Measurements from ENCODE around the gene KLHDC3. TPM values are rescaled to one million over a fixed set of nuclear protein-coding genes. Genes with fewer than 3 reads are reported as not detected.

KLHDC3 gene
- total and polyA plus RNA-seq, 2 of the 13 experiments (the other 11 are each of a cell fraction or from before 2014, with no cell fraction given), result 78.3 to 91.5 TPM

- TF ChIP-seq ZNF263 (CRISPR knock-in tag; IDR thresholded peaks at IDR 0.05) (no peak), KDM4B (CRISPR knock-in tag; IDR thresholded peaks at IDR 0.05) (peak; percentile 27; the same call in 1 of the 2 replicates), SETDB1 (CRISPR knock-in tag; IDR thresholded peaks at IDR 0.05; ENCODE audit: borderline replicate concordance) (no peak), KDM6A (CRISPR knock-in tag; IDR thresholded peaks at IDR 0.05; ENCODE audit: low read depth) (no peak), ZNF577 (CRISPR knock-in tag; IDR thresholded peaks at IDR 0.05; ENCODE audit: borderline replicate concordance, low read depth) (no peak), CHCHD3 (CRISPR knock-in tag; IDR thresholded peaks at IDR 0.05) (no peak), ZNF549 (CRISPR knock-in tag; IDR thresholded peaks at IDR 0.05) (no peak), TBP (CRISPR knock-in tag; IDR thresholded peaks at IDR 0.05) (no peak), DBP (CRISPR knock-in tag; IDR thresholded peaks at IDR 0.05; ENCODE audit: not compliant biosample characterization) (no peak), FOXJ3 (CRISPR knock-in tag; IDR thresholded peaks at IDR 0.05; ENCODE audit: borderline replicate concordance) (no peak), NCOR1 (IDR thresholded peaks at IDR 0.05; ENCODE audit: borderline replicate concordance, low read length) (peak; percentile 83; the same call in 1 of the 2 replicates), ZFP1 (CRISPR knock-in tag; IDR thresholded peaks at IDR 0.05) (0 out of 2 replicates have a peak, but pooled peaks have one; percentile 14), SMYD3 (CRISPR knock-in tag; IDR thresholded peaks at IDR 0.05) (0 out of 2 replicates have a peak, but pooled peaks have one; percentile 28), HOXA9 (CRISPR knock-in tag; IDR thresholded peaks at IDR 0.05; ENCODE audit: borderline replicate concordance) (no peak), ZNF670 (CRISPR knock-in tag; IDR thresholded peaks at IDR 0.05; ENCODE audit: borderline replicate concordance) (peak; percentile 86; the same call in 1 of the 2 replicates), ZNF34 (CRISPR knock-in tag; IDR thresholded peaks at IDR 0.05; ENCODE audit: borderline replicate concordance) (peak; percentile 90), RCOR2 (CRISPR knock-in tag; IDR thresholded peaks at IDR 0.05) (no peak; the same call in 1 of the 2 replicates), ZNF20 (CRISPR knock-in tag; IDR thresholded peaks at IDR 0.05) (no peak), PREB (CRISPR knock-in tag; IDR thresholded peaks at IDR 0.05) (no peak), STAT5B (CRISPR knock-in tag; IDR thresholded peaks at IDR 0.05) (no peak), GRHL1 (CRISPR knock-in tag; conservative IDR thresholded peaks at IDR 0.05) (no peak)
- TF ChIP-seq, protein P1, sequence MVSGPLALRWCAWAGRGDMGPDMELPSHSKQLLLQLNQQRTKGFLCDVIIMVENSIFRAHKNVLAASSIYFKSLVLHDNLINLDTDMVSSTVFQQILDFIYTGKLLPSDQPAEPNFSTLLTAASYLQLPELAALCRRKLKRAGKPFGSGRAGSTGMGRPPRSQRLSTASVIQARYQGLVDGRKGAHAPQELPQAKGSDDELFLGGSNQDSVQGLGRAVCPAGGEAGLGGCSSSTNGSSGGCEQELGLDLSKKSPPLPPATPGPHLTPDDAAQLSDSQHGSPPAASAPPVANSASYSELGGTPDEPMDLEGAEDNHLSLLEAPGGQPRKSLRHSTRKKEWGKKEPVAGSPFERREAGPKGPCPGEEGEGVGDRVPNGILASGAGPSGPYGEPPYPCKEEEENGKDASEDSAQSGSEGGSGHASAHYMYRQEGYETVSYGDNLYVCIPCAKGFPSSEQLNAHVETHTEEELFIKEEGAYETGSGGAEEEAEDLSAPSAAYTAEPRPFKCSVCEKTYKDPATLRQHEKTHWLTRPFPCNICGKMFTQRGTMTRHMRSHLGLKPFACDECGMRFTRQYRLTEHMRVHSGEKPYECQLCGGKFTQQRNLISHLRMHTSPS (CRISPR knock-in tag; IDR thresholded peaks at IDR 0.05; ENCODE audit: low read depth), result no peak
- TF ChIP-seq, protein P2, sequence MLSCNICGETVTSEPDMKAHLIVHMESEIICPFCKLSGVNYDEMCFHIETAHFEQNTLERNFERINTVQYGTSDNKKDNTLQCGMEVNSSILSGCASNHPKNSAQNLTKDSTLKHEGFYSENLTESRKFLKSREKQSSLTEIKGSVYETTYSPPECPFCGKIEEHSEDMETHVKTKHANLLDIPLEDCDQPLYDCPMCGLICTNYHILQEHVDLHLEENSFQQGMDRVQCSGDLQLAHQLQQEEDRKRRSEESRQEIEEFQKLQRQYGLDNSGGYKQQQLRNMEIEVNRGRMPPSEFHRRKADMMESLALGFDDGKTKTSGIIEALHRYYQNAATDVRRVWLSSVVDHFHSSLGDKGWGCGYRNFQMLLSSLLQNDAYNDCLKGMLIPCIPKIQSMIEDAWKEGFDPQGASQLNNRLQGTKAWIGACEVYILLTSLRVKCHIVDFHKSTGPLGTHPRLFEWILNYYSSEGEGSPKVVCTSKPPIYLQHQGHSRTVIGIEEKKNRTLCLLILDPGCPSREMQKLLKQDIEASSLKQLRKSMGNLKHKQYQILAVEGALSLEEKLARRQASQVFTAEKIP (CRISPR knock-in tag; IDR thresholded peaks at IDR 0.05; ENCODE audit: borderline replicate concordance), result no peak
Measured at GRCh38 chr6:43059168-43060033, 45.4 kb downstream of the KLHDC3 start, which contains the start of the genes KLC4 and MRPL2 (continued).
